GF-D8 (cell line): Measurements from ENCODE around the gene ABHD17C.
"Not testable (repeated sequence)": the region's sequence is repeated elsewhere in the genome, so short reads cannot be mapped to it uniquely, and the experiment has no call there.

Experiments
- DNase-seq: peaks from one replicate; lab custom pipeline; 2025; lab: John Stamatoyannopoulos, UW

The ABHD17C gene

GRCh38 chr15:80695099-80695910 is at the start of gene ABHD17C:
Gene ABHD17C, plus strand, starts transcription at chr15:80695310. Its CDS starts 120 bp downstream, at chr15:80695430.
- DNase-seq: no peak

- DNase-seq: no peak
Observed at GRCh38 chr15:80645494-80646065, 49.5 kb upstream of the ABHD17C start.

GRCh38 chr15:80647424-80647823 is 47.7 kb upstream of the ABHD17C start:
- DNase-seq: not testable (repeated sequence)

- DNase-seq: no peak
Observed at GRCh38 chr15:80654299-80654698, 40.8 kb upstream of the ABHD17C start.

GRCh38 chr15:80659375-80659774 is 35.7 kb upstream of the ABHD17C start:
- no peak for DNase-seq

- no peak for DNase-seq
Observed at GRCh38 chr15:80660119-80660518, 35.0 kb upstream of the ABHD17C start.

GRCh38 chr15:80662129-80662528 is 33.0 kb upstream of the ABHD17C start:
- no peak for DNase-seq

GRCh38 chr15:80662757-80663553 is 32.2 kb upstream of the ABHD17C start:
- no peak for DNase-seq

GRCh38 chr15:80665151-80665550 is 30.0 kb upstream of the ABHD17C start:
- DNase-seq: no peak

GRCh38 chr15:80667936-80668335 is 27.2 kb upstream of the ABHD17C start:
- DNase-seq: no peak

GRCh38 chr15:80668546-80669236 is 26.4 kb upstream of the ABHD17C start:
- DNase-seq: no peak

- no peak for DNase-seq
Observed at GRCh38 chr15:80669663-80670273, 25.3 kb upstream of the ABHD17C start.

- DNase-seq: no peak
Observed at GRCh38 chr15:80673561-80674244, 21.4 kb upstream of the ABHD17C start.

GRCh38 chr15:80674245-80674614 is 20.9 kb upstream of the ABHD17C start:
- DNase-seq: no peak

- DNase-seq: no peak
Observed at GRCh38 chr15:80677041-80677440, 18.1 kb upstream of the ABHD17C start.

- no peak for DNase-seq
Observed at GRCh38 chr15:80679167-80679803, 15.8 kb upstream of the ABHD17C start.

GRCh38 chr15:80679804-80680175 is 15.3 kb upstream of the ABHD17C start:
- DNase-seq: no peak

GRCh38 chr15:80682201-80682600 is 12.9 kb upstream of the ABHD17C start:
- no peak for DNase-seq

- no peak for DNase-seq
Observed at GRCh38 chr15:80684697-80685096, 10.4 kb upstream of the ABHD17C start.

- no peak for DNase-seq
Observed at GRCh38 chr15:80685628-80686027, 9.5 kb upstream of the ABHD17C start.

GRCh38 chr15:80689294-80689693 is 5.8 kb upstream of the ABHD17C start:
- no peak for DNase-seq
